PFSK-1 (cell line): ENCODE measurements around the gene IRF2BP2.
A peak's percentile ranks its signal among the peaks of the same experiment; 100 is the strongest.

Source experiments
- FOXP2 ChIP-seq: optimal IDR thresholded peaks from 2 replicates; pipeline ENCODE3; 2011; ENCODE audit warnings: borderline replicate concordance, control low read depth, inconsistent platforms; ENCODE audit not compliant: insufficient read depth; ENCODE audit errors: extremely low read length, extremely low read depth
- POLR2AphosphoS5 ChIP-seq: IDR thresholded peaks from 2 replicates; pipeline ENCODE4 v1.6.1; 2012; ENCODE audit warnings: low read depth, mild to moderate bottlenecking, control low read depth, low read length, moderate library complexity
- REST ChIP-seq, 2 experiments: IDR thresholded peaks; 2 replicates each; pipeline versions ENCODE4 v1.6.1 to v1.8.0; 2011 to 2012; ENCODE audit warnings: low read depth in 2 of 2, low read length in 2 of 2, control low read depth in 1 of 2, inconsistent platforms in 1 of 2, mild to moderate bottlenecking in 1 of 2, moderate library complexity in 1 of 2; ENCODE audit not compliant: insufficient read depth in 1 of 2
- SIN3A ChIP-seq: IDR thresholded peaks from 2 replicates; pipeline ENCODE4 v1.6.1; 2012; ENCODE audit warnings: mild to moderate bottlenecking, low read length, moderate library complexity, borderline replicate concordance; ENCODE audit not compliant: insufficient read depth
- TAF1 ChIP-seq: IDR thresholded peaks from 2 replicates; pipeline ENCODE4 v1.6.1; 2012; ENCODE audit warnings: low read length, control low read depth, borderline replicate concordance; ENCODE audit not compliant: insufficient read depth

The IRF2BP2 gene

GRCh38 chr1:234602334-234603220 lies 7.4 kb downstream of the IRF2BP2 start:
- peak; percentile 71 for TF ChIP-seq POLR2AphosphoS5
- TF ChIP-seq TAF1: no peak
- TF ChIP-seq REST (IDR thresholded peaks at IDR 0.05; ENCODE audit: insufficient read depth in 1 of 2, low read depth in 2 of 2, low read length in 2 of 2): no peak
- no peak for TF ChIP-seq FOXP2
- TF ChIP-seq SIN3A: peak; percentile 74; the same call in 1 of the 2 replicates

GRCh38 chr1:234601301-234602017 lies 8.5 kb downstream of the IRF2BP2 start:
- no peak for TF ChIP-seq FOXP2
- 0 out of 4 replicates have a peak, but pooled peaks of 1 of the 2 experiments have one; percentile 56 for TF ChIP-seq REST (IDR thresholded peaks at IDR 0.05; ENCODE audit: insufficient read depth in 1 of 2, low read depth in 2 of 2, low read length in 2 of 2)
- peak; percentile 92; the same call in 1 of the 2 replicates for TF ChIP-seq SIN3A
- TF ChIP-seq POLR2AphosphoS5: peak; percentile 62; the same call in 1 of the 2 replicates
- TF ChIP-seq TAF1: peak; percentile 65; the same call in 1 of the 2 replicates

- TF ChIP-seq FOXP2 (no peak), TAF1 (peak; percentile 21; the same call in 1 of the 2 replicates), SIN3A (no peak), POLR2AphosphoS5 (peak; percentile 41; the same call in 1 of the 2 replicates), REST (IDR thresholded peaks at IDR 0.05; ENCODE audit: insufficient read depth in 1 of 2, low read depth in 2 of 2, low read length in 2 of 2) (no peak)
Observed at GRCh38 chr1:234600418-234601281, 9.3 kb downstream of the IRF2BP2 start.

GRCh38 chr1:234599617-234600417 lies 10.2 kb downstream of the IRF2BP2 start:
- TF ChIP-seq REST (IDR thresholded peaks at IDR 0.05; ENCODE audit: insufficient read depth in 1 of 2, low read depth in 2 of 2, low read length in 2 of 2) (no peak), POLR2AphosphoS5 (peak; percentile 13)
